GM12892 (cell line): ENCODE results near the gene ANKRD9.

Experiments
- POLR2A ChIP-seq: IDR thresholded peaks from 2 replicates; pipeline ENCODE4 v1.6.1; 2011; ENCODE audit warnings: low read depth, low read length, control low read depth
- POLR2AphosphoS5 ChIP-seq: IDR thresholded peaks from 2 replicates; pipeline ENCODE4 v1.6.1; 2011; ENCODE audit warnings: low read depth, low read length, control low read depth
- TAF1 ChIP-seq: IDR thresholded peaks from 2 replicates; pipeline ENCODE4 v1.6.1; 2011; ENCODE audit warnings: low read depth, mild to moderate bottlenecking, control low read depth, low read length, borderline replicate concordance

DNA sequence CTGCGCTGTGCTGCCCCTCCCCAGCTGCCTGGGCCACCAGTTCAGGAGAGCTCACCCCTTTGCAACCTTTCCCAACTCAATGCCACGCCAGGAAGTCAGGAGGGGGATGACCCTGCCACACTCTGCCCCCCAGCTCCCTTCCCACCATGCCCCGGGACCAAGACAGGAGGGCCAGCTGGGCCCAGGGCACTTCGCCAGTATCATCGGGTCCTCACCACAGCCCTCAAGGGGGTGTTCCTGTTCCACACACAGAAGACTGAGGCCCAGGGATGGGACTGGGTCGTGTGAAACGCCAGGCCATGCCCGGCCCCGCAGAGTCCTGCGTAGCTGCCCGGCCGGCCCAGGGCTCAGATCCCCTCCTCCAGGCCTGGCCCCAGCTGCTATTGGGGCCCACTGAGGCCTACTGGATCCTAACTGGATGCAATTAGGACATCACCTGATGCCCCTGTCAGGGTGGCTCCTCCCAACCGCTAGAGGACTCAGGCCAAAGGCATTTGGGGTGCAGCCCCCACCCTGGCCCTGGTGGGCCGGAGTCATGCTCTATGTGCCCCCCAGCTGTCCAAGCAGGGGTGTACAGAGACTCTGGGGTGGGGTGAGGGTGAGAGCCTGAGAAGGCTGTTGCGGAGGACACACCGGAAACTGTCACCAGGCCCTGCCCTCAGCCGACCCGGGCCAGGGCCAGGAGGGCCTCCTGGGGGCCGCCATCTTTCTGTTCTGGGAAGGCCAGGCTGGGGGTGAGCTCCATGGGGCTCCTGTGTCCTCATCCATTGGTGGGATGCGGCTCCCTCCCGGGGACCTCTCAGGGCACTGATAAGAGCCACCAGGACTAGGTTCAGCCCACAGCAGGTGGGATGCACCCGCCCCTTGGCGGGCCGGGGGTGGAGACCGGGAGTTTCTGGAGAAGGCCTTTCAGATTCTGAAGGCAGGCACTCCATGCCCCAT, 29.3 kb upstream of the ANKRD9 start:
- TF ChIP-seq POLR2AphosphoS5 (no peak), POLR2A (no peak), TAF1 (no peak)
